ENCODE data around the gene PDCD2.
A peak's percentile ranks its signal among the peaks of the same experiment; 100 is the strongest.
"Not testable (repeated sequence)": the region's sequence is repeated elsewhere in the genome, so short reads cannot be mapped to it uniquely, and the experiment has no call there.

PDCD2 gene

GRCh38 chr6:170584181-170584953, at the start of gene PDCD2:
PDCD2 (minus strand) TSS chr6:170584637; CDS start chr6:170584581, 56 bp downstream.
- DNase-seq: peak; percentile 86

GRCh38 chr6:170616020-170616554, 31.6 kb upstream of the PDCD2 start:
- DNase-seq: not testable (repeated sequence)

GRCh38 chr6:170612256-170612804, 27.9 kb upstream of the PDCD2 start:
- not testable (repeated sequence) for DNase-seq

GRCh38 chr6:170609225-170609624, 24.8 kb upstream of the PDCD2 start:
- DNase-seq: not testable (repeated sequence)

GRCh38 chr6:170605574-170606259, 21.3 kb upstream of the PDCD2 start:
- DNase-seq: no peak

DNA sequence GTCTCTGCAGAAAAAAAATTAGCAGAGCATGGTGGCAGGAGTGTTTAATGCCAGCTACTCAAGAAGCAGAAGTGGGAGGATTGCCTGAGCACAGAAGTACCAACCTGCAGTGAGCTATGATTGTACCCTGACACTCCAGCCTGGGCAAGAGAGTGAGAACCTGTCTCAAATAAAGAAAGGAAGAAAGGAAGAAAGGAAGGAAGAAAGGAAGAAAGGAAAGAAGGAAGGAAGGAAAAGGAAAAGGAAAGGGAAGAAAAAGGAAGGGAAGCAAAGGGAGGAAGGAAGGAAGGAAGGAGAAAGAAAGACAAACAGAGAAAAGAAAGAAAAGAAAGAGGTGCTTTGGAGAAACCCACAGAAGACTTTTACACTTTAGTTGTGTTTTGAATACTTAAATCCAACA, 12.8 kb upstream of the PDCD2 start:
- no peak for DNase-seq

DNA sequence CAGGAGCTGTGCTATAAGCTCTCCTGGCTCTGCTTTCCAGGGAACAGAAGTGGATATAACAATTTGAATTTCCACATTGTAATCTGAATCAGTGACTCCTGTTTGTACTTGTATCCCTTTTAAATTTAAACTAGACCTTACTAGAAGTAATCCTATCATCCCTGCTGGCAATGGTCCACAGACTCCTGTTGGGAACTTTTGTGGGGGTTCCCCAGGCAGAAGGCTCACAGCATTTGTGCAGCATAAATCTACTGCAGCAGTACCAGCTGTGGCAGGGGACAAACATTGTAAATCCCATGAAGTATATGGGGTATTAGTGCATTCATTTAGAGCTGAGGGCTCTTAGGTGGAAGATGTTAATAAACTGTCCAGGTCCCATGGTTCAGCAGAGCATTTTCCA, 12.0 kb upstream of the PDCD2 start:
- DNase-seq: no peak

DNA sequence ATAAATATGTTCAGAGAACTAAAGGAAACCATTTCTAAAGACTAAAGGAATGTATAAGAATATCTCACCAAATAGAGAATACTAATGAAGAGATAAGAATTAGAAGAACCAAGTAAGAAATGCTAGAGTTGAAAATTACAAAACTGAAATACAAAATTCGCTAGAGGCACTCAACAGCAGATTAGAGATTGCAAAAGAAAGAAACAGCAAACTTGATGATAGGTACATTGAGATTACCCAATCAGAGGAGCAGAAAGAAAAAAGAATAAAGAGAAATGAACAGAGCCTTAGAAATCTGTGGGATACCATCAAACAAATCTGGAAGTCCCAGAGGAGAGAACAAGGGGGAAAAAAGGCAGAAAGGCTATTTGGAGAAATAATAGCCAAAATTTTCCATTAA, 6.3 kb upstream of the PDCD2 start:
- no peak for DNase-seq

GRCh38 chr6:170584954-170585498, 589 bp upstream of the PDCD2 start:
- DNase-seq: no peak

DNA sequence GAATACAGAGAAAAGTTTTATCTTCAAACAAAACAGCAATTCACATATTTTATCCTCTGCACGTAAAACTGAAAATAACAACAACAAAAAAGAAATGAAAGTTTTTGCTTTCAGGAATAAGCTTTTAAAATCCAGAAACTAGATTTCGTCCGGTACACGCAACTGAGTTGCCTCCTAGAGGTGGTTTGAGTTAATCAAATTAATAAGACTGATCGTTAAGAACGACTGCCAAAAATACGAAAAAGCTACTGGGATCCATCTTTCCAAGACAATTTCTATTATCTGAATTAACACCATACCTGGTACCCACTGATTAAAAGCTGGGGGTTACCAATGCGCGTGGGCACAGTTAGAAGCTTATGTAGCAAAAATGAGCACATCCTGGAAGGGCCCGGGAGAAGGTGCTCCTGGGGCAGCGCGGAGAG, 669 bp downstream of the PDCD2 start:
- no peak for DNase-seq

DNA sequence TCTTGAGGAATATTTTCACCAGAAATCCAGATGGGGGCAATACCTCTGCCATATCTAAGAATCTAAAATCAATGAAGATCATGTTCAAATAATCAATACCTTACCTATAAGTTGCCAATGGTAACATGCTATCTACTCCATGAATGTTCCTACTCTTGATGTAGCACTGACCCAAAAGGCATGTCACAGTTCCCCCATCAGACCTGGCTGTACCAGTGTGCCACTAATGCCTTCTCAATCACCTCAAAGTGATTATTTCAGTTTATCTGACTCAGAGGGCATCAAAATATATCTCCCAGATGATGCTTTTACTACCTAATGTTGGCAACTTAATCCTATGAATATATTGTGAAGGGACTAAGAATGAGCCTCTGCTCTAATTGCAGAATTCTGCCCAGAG, 5.5 kb downstream of the PDCD2 start:
- DNase-seq: no peak

DNA sequence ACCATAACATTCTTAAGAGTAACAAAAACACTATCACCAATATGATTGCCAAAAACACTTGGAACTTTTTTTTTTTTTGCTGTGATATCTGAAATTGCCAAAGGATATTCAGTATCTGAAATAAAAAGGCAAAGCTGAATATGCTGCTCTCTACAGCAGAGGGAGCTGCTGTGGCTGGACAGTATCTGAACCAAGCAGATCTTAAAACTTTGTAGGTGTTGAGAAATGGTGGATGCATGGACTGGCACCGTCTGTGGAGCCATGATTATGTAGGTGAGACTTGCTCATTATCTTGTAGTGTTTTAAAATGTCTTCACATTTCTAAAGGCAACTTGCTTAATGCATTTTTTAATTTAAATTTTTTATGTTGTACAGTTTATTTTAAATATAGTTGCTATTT, 9.2 kb downstream of the PDCD2 start:
- no peak for DNase-seq

DNA sequence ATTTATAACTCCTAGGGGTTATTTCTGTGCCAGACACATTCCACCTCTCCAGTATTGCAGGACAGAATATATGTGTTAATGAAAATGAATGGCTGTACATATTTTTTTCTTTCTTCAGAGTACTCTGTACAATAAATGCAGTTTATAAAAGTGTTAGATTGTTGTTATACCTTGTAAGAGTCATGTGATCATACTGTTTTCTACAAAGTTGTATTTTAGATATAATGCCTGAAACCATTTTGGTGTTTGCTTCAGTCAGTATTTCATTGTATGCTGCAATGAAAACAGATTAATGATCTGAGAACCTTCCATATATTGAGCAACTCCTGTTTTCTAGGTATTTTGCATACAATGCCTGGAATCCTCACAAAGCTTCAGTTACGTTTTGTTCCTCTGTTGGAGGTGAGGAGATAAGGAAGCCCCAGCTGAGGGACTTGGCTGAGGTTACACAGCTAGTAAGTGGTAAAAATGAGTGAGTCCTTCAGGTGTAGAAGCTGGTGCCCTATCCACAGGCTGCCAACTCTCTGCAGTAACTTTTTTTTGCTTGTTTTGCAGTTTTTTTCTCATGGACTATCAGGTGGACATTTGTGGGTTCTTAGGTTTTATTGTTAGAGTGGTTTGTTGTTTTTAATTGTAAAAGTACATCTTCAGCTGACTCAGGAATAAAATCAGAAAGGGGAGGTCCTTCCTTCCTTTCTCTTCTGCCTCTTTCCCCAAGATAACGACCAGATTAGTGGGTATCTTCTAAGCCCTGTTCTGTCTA, 11.6 kb downstream of the PDCD2 start:
- DNase-seq: no peak

- no peak for DNase-seq
Observed at GRCh38 chr6:170564936-170565530, 19.4 kb downstream of the PDCD2 start.

DNA sequence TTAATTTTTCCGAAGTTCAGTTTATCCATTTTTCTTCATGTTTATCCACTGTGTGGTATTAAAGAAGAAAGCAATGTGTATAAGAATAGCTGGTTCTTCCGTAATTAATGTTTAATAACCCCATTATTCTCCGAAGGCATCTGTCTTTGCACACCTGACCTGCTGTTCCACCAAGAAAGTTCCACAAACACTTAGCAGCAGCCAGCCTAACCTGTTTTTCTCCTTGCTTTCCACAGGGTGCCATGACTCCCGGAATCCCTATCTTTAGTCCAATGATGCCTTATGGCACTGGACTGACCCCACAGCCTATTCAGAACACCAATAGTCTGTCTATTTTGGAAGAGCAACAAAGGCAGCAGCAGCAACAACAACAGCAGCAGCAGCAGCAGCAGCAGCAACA, 22.9 kb downstream of the PDCD2 start:
- no peak for DNase-seq

DNA sequence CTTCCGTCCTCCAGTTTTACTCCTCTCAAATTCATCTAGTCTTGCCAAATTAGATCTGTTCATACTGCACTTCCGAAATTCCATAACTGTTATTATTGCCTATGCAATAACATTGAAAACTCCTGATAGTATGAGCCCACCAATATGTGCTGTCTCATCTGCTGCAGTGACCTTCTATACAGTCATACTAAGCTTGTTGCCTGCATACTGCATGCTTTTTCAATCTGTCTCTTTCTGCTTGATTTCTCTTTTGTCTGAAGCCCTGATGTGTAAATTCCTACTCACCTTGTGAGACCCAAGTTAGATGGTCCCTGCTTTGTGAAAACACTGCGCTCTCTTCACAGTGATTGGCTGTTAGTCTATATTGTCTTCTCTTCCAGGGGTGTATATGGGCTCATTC, 29.1 kb downstream of the PDCD2 start:
- no peak for DNase-seq

DNA sequence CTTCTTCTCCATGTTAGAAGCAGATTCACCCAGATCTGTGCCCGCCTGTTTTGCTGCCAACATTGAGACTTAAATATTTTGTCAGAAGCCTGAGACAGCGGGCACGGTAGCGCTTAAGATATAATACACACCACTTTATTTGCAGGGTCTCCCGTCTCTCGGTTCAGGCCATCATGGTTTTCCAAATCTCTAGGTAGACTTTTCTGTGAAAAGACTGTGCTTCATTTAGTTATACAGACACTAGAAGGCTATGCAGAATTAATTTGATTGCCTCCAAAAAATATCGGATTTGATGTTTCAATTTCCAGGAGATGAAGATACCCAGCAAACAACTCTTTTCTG, 29.7 kb downstream of the PDCD2 start:
- DNase-seq: no peak

- peak; percentile 95 for DNase-seq
Observed at GRCh38 chr6:170554013-170554795, 30.2 kb downstream of the PDCD2 start, which contains the start of gene TBP. TBP (plus strand) TSS chr6:170554369; CDS start chr6:170557030, 2,661 bp downstream.

DNA sequence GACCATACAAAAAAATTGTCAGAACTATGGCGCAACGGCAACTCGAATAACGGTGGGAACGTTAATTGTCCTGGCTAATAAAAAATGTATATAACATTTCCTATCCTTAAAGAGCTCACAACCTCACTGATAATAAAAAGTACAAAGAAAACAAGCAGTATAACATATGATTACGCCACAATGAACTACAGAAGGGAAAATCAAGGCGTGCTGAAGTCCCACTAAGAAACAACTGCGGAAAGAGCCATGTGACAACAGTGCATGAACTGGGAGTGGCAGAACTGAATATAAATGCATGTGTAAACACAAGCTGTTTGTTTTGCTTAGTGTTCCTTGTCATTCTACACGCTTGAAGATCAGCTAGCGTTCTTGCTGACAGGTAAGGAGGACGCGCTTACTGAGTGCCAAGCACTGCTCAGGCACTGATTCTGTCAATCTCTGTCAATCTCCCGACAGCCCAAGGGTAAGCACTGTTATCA, 30.9 kb downstream of the PDCD2 start:
- no peak for DNase-seq

DNA sequence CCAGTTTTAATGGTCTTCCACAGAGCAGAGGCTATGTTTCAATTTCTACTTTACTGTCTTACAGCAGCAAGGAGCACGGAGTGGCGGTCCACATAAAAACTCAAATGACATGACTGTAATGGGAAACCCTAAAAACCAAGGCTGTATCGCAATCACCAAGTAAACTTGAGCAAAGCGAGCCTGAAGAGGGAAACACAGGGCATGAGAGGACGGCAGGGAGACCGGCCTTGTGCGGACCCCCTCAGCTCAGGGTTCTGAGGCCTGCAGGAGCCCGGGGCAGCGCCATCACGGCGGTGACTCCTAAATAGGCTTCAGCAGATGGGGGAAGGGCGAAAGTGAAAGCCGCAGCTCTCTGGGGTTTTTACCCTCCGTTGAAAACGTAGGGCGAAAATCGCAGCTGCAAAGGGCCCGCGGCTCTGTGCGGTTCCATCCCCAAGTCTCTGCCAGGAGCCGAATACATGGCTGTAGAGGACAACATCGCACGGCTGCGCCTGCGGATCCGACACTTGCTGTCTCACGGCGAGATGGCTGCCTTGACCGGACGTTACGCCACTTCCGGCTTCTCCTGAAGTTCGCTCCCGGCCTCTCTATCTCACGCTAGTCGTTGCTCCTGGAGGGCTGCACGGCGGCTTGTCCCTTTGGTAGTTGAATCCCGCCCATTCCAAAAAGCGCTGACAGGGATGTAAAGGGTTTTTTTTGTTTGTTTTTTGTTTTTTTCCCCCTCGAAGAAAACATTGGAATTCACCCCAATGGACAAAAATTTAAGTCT, 31.5 kb downstream of the PDCD2 start, which contains the start of gene PSMB1:
Gene PSMB1, minus strand, starts transcription at position 543 of the 769 bp plus-strand sequence. Its CDS starts 65 bp downstream, at position 478.
- peak; percentile 69 for DNase-seq
